H1 (cell line): ENCODE results near the gene RPL36AL.

Experiments
- CHD7 ChIP-seq: fragments of 300-600 bp; sonication (generic); IDR thresholded peaks from 2 replicates; pipeline ENCODE4 v1.7.1; 2012; ENCODE audit warnings: low read length, moderate library complexity, mild to moderate bottlenecking, inconsistent platforms; ENCODE audit not compliant: insufficient replicate concordance
- CTCF ChIP-seq, 3 experiments: IDR thresholded peaks; 1 replicate in 2 of 3; 2 replicates in 1 of 3; pipeline versions ENCODE4 v1.5.1 to v1.6.1; 2011; ENCODE audit warnings: low read length in 3 of 3, mild to moderate bottlenecking in 3 of 3, inconsistent platforms in 2 of 3, low read depth in 1 of 3, moderate library complexity in 1 of 3; ENCODE audit not compliant: insufficient read depth in 1 of 3; ENCODE audit errors: control extremely low read depth in 1 of 3
- RXRA ChIP-seq: IDR thresholded peaks from 2 replicates; pipeline ENCODE4 v1.6.1; 2011; ENCODE audit warnings: low read depth, mild to moderate bottlenecking, low read length, moderate library complexity; ENCODE audit not compliant: insufficient read depth
- TAF1 ChIP-seq: IDR thresholded peaks from 2 replicates; pipeline ENCODE4 v1.6.1; 2011; ENCODE audit warnings: mild to moderate bottlenecking, low read depth, low read length
- YY1 ChIP-seq: IDR thresholded peaks from 2 replicates; pipeline ENCODE4 v1.6.1; 2011; ENCODE audit warnings: low read depth, mild to moderate bottlenecking, low read length

- TF ChIP-seq TAF1 (no peak), CTCF (IDR thresholded peaks at IDR 0.05; ENCODE audit: control extremely low read depth in 1 of 3, insufficient read depth in 1 of 3, low read depth in 1 of 3, low read length in 3 of 3) (no peak), YY1 (no peak), CHD7 (no peak), RXRA (no peak)
Observed at GRCh38 chr14:49659526-49660455, 39.4 kb upstream of the RPL36AL start.
